ENCODE results near the gene ECPAS. TPM values are rescaled to one million over a fixed set of nuclear protein-coding genes. Genes with fewer than 3 reads are reported as not detected.

The ECPAS gene
- total RNA-seq, 1 experiment from 2014 or later, result 69.4 TPM

DNA sequence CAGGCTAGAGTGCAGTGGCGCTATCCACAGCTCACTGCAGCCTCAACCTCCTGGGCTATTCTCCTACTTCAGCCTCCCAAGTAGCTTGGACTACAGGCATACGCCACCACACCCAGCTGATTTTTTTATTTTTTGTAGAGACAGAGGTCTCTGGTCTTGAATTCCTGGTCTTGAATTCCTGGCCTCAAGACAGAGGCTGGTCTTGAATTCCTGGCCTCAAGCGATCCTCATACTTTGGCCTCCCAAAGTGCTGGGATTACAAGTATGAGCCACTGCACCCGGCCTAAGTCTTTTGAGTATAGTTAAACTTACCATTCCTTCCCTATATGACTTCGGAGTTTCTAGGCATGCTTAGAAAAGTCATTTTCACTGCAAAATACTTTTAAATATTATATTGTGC lies 29.4 kb downstream of the ECPAS start:
- TF ChIP-seq, protein P1, sequence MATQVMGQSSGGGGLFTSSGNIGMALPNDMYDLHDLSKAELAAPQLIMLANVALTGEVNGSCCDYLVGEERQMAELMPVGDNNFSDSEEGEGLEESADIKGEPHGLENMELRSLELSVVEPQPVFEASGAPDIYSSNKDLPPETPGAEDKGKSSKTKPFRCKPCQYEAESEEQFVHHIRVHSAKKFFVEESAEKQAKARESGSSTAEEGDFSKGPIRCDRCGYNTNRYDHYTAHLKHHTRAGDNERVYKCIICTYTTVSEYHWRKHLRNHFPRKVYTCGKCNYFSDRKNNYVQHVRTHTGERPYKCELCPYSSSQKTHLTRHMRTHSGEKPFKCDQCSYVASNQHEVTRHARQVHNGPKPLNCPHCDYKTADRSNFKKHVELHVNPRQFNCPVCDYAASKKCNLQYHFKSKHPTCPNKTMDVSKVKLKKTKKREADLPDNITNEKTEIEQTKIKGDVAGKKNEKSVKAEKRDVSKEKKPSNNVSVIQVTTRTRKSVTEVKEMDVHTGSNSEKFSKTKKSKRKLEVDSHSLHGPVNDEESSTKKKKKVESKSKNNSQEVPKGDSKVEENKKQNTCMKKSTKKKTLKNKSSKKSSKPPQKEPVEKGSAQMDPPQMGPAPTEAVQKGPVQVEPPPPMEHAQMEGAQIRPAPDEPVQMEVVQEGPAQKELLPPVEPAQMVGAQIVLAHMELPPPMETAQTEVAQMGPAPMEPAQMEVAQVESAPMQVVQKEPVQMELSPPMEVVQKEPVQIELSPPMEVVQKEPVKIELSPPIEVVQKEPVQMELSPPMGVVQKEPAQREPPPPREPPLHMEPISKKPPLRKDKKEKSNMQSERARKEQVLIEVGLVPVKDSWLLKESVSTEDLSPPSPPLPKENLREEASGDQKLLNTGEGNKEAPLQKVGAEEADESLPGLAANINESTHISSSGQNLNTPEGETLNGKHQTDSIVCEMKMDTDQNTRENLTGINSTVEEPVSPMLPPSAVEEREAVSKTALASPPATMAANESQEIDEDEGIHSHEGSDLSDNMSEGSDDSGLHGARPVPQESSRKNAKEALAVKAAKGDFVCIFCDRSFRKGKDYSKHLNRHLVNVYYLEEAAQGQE (IDR thresholded peaks at IDR 0.05; ENCODE audit: insufficient read depth in 1 of 2, low read depth in 2 of 2, low read length in 1 of 2), result no peak
- TF ChIP-seq POLR2AphosphoS5 (IDR thresholded peaks at IDR 0.05; ENCODE audit: low read depth, low read length), result no peak
- no peak for TF ChIP-seq SIN3A (IDR thresholded peaks at IDR 0.05; ENCODE audit: borderline replicate concordance, insufficient read depth, low read depth, low read length)
- TF ChIP-seq, protein P2, sequence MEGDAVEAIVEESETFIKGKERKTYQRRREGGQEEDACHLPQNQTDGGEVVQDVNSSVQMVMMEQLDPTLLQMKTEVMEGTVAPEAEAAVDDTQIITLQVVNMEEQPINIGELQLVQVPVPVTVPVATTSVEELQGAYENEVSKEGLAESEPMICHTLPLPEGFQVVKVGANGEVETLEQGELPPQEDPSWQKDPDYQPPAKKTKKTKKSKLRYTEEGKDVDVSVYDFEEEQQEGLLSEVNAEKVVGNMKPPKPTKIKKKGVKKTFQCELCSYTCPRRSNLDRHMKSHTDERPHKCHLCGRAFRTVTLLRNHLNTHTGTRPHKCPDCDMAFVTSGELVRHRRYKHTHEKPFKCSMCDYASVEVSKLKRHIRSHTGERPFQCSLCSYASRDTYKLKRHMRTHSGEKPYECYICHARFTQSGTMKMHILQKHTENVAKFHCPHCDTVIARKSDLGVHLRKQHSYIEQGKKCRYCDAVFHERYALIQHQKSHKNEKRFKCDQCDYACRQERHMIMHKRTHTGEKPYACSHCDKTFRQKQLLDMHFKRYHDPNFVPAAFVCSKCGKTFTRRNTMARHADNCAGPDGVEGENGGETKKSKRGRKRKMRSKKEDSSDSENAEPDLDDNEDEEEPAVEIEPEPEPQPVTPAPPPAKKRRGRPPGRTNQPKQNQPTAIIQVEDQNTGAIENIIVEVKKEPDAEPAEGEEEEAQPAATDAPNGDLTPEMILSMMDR (IDR thresholded peaks at IDR 0.05), result no peak
- no peak for TF ChIP-seq TCF7L2 (IDR thresholded peaks at IDR 0.05; ENCODE audit: low read depth, low read length)
- intact Hi-C loops (cut with micrococcal nuclease; ENCODE audit: unreplicated experiment), result no loop called here
- POLR2A ChIA-PET, result no interaction called here
- BruUV-seq (replicated peaks), result no TSS peak
- H3K27ac ChIP-seq (ENCODE audit: low read length), result no peak overlapping the region
- ATAC-seq, result no peak
- no peaks in the 10 kb centered on the region for H3K9me3 ChIP-seq (ENCODE audit: control insufficient read depth, insufficient read depth, low read depth, low read length)
- CTCF ChIA-PET, result no interaction called here
- H3K27me3 ChIP-seq (ENCODE audit: control insufficient read depth, insufficient read depth, low read length), result no peaks in the 10 kb centered on the region
- no peak overlapping the region for H3K4me3 ChIP-seq (ENCODE audit: low read depth in 2 of 2, low read length in 2 of 2)
- no peaks in the 10 kb centered on the region; the same call in 1 of the 2 replicates for H3K36me3 ChIP-seq (ENCODE audit: control insufficient read depth, insufficient read depth, low read length)
- peaks cover 20% of the 10 kb centered on the region for H3K4me1 ChIP-seq (ENCODE audit: control insufficient read depth, insufficient read depth, low read length)
- in situ Hi-C loops (cut with HindIII; ENCODE audit: low pct_unique_long_range_greater_than_20kb, low sequenced_read_pairs), result no loop called here
- DNase-seq (ENCODE audit: low read depth, low spot score), result no peak

DNA sequence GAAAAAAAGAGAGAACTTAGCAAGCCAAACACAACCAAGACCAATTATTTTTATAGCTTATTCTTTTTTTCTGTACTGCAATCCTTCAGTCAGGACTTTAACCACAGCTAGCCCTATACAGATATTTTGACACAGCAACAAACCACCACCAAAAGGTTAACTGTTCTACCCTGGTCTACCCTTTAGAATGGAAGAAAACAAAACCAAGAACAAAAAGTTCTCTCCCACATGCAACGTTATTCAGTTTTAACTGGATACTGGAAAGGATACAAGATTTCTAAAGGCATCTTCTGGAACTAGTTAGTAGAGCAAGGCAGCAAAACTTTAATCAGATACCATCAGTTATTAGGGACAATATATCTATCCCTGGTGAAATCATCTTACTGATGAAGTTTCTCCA lies 32.6 kb downstream of the ECPAS start:
- ChIA-PET CTCF (no interaction called here), POLR2A (no interaction called here)

More for the DNA sequence above, 32.6 kb downstream of the ECPAS start:
- no TSS peak for BruUV-seq (replicated peaks)
- Histone ChIP-seq H3K36me3 (ENCODE audit: control insufficient read depth, insufficient read depth, low read length) (no peaks in the 10 kb centered on the region; the same call in 1 of the 2 replicates), H3K9me3 (ENCODE audit: control insufficient read depth, insufficient read depth, low read depth, low read length) (no peaks in the 10 kb centered on the region), H3K27me3 (ENCODE audit: control insufficient read depth, insufficient read depth, low read length) (no peaks in the 10 kb centered on the region), H3K27ac (ENCODE audit: low read length) (no peak overlapping the region), H3K4me1 (ENCODE audit: control insufficient read depth, insufficient read depth, low read length) (peaks cover 2% of the 10 kb centered on the region; the same call in 1 of the 2 replicates), H3K4me3 (ENCODE audit: low read depth in 2 of 2, low read length in 2 of 2) (no peak overlapping the region)
- intact Hi-C loops (cut with micrococcal nuclease; ENCODE audit: unreplicated experiment) (no loop called here), in situ Hi-C loops (cut with HindIII; ENCODE audit: low pct_unique_long_range_greater_than_20kb, low sequenced_read_pairs) (no loop called here)
- ATAC-seq, result no peak
- DNase-seq (ENCODE audit: low read depth, low spot score), result no peak
- TF ChIP-seq, protein P1 (IDR thresholded peaks at IDR 0.05; ENCODE audit: insufficient read depth in 1 of 2, low read depth in 2 of 2, low read length in 1 of 2), result no peak
- TF ChIP-seq, protein P2 (IDR thresholded peaks at IDR 0.05), result no peak
- TF ChIP-seq TCF7L2 (IDR thresholded peaks at IDR 0.05; ENCODE audit: low read depth, low read length) (no peak), SIN3A (IDR thresholded peaks at IDR 0.05; ENCODE audit: borderline replicate concordance, insufficient read depth, low read depth, low read length) (no peak)
